Rectal smooth muscle tissue (tissue), 1 donor: ENCODE results near the gene SPATA31D1.

Source experiments
- H3K27ac ChIP-seq: one replicate; pipeline ENCODE4 v1.7.0; 2013; ENCODE audit warnings: low read depth, low read length, inconsistent platforms
- H3K27me3 ChIP-seq: one replicate; pipeline ENCODE4 v1.7.0; 2013; ENCODE audit warnings: low read length; ENCODE audit not compliant: control insufficient read depth, insufficient read depth
- H3K36me3 ChIP-seq: one replicate; pipeline ENCODE4 v1.7.0; 2013; ENCODE audit warnings: low read length; ENCODE audit not compliant: control insufficient read depth, insufficient read depth
- H3K4me1 ChIP-seq: one replicate; pipeline ENCODE4 v1.7.0; 2013; ENCODE audit warnings: low read length; ENCODE audit not compliant: control insufficient read depth, insufficient read depth
- H3K4me3 ChIP-seq: one replicate; pipeline ENCODE4 v1.7.0; 2013; ENCODE audit warnings: low read length
- H3K9ac ChIP-seq: one replicate; pipeline ENCODE4 v1.7.0; 2013; ENCODE audit warnings: low read length

The SPATA31D1 gene

DNA sequence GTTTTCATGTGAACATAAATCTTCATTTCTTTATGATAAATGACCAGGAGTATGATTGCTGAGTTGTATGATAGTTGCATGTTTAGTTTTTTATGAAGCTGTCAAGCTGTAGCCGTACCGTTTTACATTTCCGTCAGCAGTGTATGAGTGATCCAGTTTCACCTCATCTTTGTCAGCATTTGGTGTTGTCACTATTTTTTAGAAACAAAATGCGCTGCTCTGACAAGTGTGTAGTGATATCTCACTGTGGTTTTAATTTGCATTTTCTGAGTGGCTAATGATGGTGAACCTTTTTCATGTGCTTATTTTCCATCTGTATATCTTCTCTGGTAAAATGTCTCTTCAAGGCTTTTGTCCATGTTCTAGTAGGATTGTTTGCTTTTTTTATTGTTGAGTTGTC lies 6.7 kb upstream of the SPATA31D1 start:
- Histone ChIP-seq H3K4me1 (no peaks in the 10 kb centered on the region), H3K9ac (no peak overlapping the region), H3K36me3 (no peaks in the 10 kb centered on the region), H3K27ac (no peak overlapping the region), H3K27me3 (no peaks in the 10 kb centered on the region), H3K4me3 (no peak overlapping the region)

DNA sequence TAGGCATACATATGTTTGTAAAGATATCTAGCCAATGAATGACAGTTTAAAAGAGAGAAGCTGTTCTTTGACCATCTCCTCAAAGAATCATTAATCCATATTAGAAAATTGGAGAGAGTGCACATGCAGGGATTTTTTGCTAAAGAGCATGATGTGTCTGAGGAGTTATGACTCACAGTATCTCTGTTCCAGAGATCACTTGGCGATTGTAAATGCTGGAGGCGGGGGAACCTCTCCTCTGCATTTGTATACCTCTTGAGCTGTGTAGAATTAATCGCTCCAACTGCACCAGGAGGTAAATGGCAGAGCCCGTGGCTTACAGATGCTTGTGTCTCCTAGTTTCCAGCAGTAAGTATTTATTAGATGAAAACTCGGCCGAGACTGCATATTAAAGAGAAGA lies 3.6 kb upstream of the SPATA31D1 start:
- Histone ChIP-seq H3K27me3 (no peaks in the 10 kb centered on the region), H3K4me1 (no peaks in the 10 kb centered on the region), H3K27ac (no peak overlapping the region), H3K36me3 (no peaks in the 10 kb centered on the region), H3K4me3 (no peak overlapping the region), H3K9ac (no peak overlapping the region)

DNA sequence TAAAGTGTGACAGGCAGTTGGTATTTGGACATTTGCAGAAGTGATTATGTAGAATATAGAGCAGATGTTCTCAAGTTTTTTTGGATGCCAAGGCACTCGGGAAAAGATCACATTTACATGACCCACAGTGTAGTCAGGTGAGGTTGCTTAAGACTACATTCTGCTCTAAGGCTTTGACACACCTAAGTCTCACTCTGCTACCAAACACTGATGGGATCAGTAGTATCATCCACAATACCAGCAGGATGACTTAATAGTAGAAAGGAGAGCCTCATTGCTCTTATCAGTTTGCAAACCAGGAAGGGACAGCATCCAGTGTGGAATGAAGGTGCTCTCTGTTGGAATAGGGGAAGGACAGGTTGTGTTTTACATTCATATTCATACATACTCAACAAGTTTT lies 2.5 kb upstream of the SPATA31D1 start:
- no peaks in the 10 kb centered on the region for H3K36me3 ChIP-seq
- H3K27ac ChIP-seq: no peak overlapping the region
- no peaks in the 10 kb centered on the region for H3K27me3 ChIP-seq
- H3K9ac ChIP-seq: no peak overlapping the region
- H3K4me1 ChIP-seq: no peaks in the 10 kb centered on the region
- H3K4me3 ChIP-seq: no peak overlapping the region

DNA sequence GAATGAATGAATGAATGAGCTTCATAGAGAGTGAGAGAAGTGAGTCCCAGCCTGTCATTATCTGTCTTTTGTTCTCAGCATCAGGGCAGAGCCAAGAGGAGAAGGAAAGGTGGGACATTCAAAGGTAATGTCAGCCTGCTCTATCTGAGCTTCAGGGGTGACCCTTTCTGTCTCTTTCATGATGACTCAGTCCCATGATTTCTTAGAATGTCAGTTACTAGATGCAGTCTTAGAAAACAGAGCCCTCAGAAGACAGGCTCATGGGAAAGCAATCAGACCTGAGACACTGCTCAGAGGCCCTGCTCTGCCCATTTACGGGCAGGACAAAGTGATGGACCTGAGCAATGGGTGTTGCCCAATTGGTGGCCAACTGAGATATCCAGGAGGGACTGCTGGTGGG lies 1.1 kb downstream of the SPATA31D1 start:
- H3K4me3 ChIP-seq: no peak overlapping the region
- no peaks in the 10 kb centered on the region for H3K36me3 ChIP-seq
- no peak overlapping the region for H3K27ac ChIP-seq
- no peaks in the 10 kb centered on the region for H3K4me1 ChIP-seq
- no peaks in the 10 kb centered on the region for H3K27me3 ChIP-seq
- H3K9ac ChIP-seq: no peak overlapping the region

DNA sequence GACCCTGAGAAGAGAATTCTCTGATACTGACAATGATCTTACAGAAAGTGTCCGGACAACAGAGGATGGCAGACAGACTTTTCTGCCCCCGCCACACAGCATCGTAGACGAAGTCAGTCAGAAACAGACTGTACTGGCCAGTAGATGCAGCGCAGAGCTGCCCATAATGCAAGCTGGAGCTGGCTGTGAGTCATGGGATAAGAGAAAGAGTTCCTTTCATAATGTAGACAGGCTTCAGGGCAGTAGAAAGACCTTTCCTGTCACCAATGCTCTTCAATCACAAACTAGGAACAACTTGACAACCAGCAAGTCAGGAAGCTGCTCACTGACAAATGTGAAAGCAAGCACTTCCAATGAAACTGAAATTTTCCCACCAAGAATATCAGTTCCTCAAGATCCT lies 5.1 kb downstream of the SPATA31D1 start:
- Histone ChIP-seq H3K36me3 (no peaks in the 10 kb centered on the region), H3K9ac (no peak overlapping the region), H3K4me1 (no peaks in the 10 kb centered on the region), H3K4me3 (no peak overlapping the region), H3K27me3 (no peaks in the 10 kb centered on the region), H3K27ac (no peak overlapping the region)

DNA sequence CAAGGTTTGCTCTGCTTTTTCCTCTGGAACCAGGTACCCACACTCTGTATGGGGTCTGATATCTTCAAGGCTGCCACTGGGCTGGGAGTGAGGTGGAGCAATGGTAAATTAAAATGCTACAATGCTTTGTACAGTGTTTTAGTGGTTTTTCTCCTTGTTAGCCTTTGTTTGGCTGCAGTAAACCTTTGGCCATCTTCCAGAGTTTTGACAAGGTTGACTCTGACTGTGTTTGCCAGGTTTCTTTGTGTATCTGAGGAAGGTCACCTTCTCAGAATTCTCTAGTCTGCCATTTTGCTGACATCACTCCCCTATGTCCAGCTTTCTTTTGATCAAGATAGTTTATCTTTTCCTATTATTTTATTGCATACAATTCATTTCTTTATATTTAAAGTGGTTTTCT lies 11.2 kb downstream of the SPATA31D1 start:
- H3K4me3 ChIP-seq: no peak overlapping the region
- peaks cover 2% of the 10 kb centered on the region for H3K4me1 ChIP-seq
- H3K9ac ChIP-seq: no peak overlapping the region
- H3K27me3 ChIP-seq: no peaks in the 10 kb centered on the region
- H3K27ac ChIP-seq: no peak overlapping the region
- H3K36me3 ChIP-seq: no peaks in the 10 kb centered on the region

DNA sequence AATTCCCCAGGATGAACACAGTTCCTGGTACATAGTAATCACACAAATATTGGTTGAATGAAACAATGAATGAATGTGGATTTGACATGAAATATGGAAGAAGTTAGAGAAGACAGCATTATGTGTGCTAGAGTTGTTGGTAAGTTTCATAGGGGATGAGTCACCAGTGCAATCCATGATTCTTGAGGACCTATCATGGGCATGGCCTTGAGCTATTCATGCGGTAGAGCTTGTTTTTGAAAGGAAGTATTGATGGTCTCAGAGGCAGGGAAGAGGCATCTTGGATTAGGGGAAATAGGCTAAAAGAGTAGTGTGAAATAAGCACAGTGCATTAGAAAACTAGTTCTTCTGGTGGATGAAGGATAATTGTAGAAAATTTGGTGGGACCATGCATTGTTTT lies 22.1 kb downstream of the SPATA31D1 start:
- Histone ChIP-seq H3K36me3 (no peaks in the 10 kb centered on the region), H3K9ac (no peak overlapping the region), H3K4me3 (no peak overlapping the region), H3K4me1 (no peaks in the 10 kb centered on the region), H3K27ac (no peak overlapping the region), H3K27me3 (no peaks in the 10 kb centered on the region)

DNA sequence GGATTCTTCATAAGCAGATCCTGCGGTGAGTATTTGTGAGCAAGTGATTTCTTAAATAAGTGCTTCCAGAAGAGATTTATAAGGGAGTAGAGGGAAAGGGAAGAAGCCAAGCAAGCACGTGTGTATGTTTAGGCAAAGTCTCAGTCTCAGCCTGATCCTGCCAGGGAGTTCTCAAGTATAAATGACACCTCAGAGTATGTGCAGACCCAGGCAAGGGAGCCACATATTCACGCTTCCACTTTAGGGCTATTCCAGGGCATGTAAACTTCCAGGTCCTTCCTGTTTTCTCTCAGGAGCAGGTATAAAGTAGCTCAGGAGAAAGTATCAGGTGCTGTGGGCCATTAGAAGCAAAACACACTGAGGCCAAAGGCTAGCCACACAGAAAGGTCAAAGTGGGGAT lies 22.6 kb downstream of the SPATA31D1 start:
- no peak overlapping the region for H3K9ac ChIP-seq
- H3K4me1 ChIP-seq: no peaks in the 10 kb centered on the region
- no peak overlapping the region for H3K27ac ChIP-seq
- H3K36me3 ChIP-seq: no peaks in the 10 kb centered on the region
- no peak overlapping the region for H3K4me3 ChIP-seq
- H3K27me3 ChIP-seq: no peaks in the 10 kb centered on the region

DNA sequence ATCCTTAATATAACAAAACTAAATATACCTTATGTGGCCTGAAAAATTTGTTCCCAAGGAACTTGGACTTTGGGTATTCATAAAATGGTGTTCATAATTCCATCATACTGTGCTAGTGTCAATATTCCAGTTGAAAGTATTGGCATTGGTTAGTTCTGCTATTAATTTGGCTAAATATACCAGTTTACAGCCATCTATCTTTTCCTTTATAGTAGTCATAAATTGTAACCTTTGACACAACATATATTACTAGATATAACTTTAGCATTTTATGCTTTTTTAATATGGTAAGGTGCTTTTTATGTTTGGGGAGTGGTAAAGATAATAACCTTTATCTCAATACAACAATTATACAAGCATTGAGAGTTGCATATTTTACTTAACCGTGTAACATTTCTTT lies 23.7 kb downstream of the SPATA31D1 start:
- Histone ChIP-seq H3K4me1 (no peaks in the 10 kb centered on the region), H3K27me3 (no peaks in the 10 kb centered on the region), H3K9ac (no peak overlapping the region), H3K27ac (no peak overlapping the region), H3K4me3 (no peak overlapping the region), H3K36me3 (no peaks in the 10 kb centered on the region)

DNA sequence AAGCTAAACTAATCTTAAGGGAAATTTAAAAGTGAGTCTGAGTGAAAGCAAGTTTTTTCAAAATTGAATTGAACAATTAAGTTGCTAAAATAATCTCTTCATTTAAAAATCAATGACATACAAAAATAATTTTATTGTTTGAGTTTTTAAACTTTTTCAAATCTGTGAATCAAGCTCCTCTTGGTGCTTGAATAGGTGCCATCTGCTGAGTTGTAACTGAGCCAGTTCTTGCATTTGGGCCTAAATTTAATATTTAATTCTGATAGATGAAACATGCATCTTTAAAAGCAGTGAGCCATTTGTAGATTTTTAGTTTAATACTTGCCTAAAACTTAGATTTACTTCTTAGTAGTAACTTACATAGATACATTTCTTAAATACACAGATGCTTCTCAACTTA lies 31.8 kb downstream of the SPATA31D1 start:
- H3K9ac ChIP-seq: no peak overlapping the region
- no peaks in the 10 kb centered on the region for H3K4me1 ChIP-seq
- H3K27ac ChIP-seq: no peak overlapping the region
- no peaks in the 10 kb centered on the region for H3K27me3 ChIP-seq
- no peak overlapping the region for H3K4me3 ChIP-seq
- H3K36me3 ChIP-seq: no peaks in the 10 kb centered on the region

DNA sequence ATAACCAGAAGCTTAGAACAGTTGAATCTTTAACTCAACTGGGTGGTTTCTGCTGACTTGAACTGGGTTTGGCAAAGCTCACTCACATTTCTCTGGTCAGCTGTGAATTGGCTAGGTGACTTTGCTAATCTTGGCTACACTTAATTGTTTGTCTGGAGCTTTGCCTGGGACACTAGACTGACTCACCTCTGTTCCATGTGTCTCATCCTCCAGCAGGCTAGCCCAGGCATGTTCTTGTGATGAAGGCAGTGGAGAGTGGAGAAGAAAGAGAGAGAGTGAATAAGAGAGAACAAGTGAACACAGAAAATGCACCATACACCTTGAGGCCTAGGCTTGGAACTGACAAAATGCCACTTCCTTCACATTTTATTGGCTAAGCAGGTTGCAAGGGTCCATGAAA lies 32.6 kb downstream of the SPATA31D1 start:
- no peak overlapping the region for H3K9ac ChIP-seq
- H3K4me1 ChIP-seq: no peaks in the 10 kb centered on the region
- no peaks in the 10 kb centered on the region for H3K27me3 ChIP-seq
- H3K27ac ChIP-seq: peak overlapping the region; percentile 38
- H3K36me3 ChIP-seq: no peaks in the 10 kb centered on the region
- H3K4me3 ChIP-seq: no peak overlapping the region

DNA sequence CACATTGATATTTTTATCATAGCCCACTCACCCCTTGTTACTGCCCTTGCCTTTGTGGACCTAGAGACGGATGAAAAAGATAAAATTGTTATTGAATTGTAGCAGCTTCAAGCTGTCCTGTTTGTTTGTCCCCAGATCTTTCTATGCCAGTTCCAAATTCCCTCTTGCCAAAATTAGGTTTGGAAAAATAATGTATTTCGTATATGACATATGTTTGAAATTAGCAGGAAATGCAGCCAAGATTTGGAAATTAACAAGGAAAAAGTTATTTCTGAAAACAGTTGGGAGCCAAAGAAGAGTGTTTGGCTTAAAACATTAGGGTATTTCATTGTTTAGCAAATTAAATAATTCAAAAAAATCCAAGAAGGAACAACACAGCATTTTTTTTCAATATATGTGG lies 33.5 kb downstream of the SPATA31D1 start:
- Histone ChIP-seq H3K27me3 (no peaks in the 10 kb centered on the region), H3K27ac (peak overlapping the region; percentile 38), H3K36me3 (no peaks in the 10 kb centered on the region), H3K9ac (no peak overlapping the region), H3K4me3 (no peak overlapping the region), H3K4me1 (no peaks in the 10 kb centered on the region)

DNA sequence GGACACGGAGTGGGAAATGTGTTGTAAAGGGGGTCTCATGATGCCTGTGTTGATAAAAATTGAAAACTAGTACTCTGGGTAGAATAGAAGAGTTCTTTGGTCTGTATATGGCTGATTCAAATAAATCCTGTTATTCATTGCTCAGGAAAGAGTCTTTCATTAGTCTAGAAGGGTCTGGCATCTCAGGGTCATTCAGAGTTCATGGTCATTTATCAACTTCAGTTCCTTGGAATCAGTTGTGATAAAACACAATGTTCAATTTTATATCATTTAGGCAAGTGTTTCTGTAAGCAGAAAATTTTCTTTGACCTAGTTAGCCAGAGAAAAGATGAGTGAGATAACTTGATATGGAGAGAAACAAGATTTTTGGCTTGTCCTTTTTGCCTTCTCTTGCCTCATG lies 36.3 kb downstream of the SPATA31D1 start:
- Histone ChIP-seq H3K27me3 (no peaks in the 10 kb centered on the region), H3K4me1 (no peaks in the 10 kb centered on the region), H3K4me3 (no peak overlapping the region), H3K27ac (no peak overlapping the region), H3K36me3 (no peaks in the 10 kb centered on the region), H3K9ac (no peak overlapping the region)
